Endometrial microvascular endothelial cells (primary cell): ENCODE results near the gene PNKD. TPM values are rescaled to one million over a fixed set of nuclear protein-coding genes. Genes with fewer than 3 reads are reported as not detected.

Source experiments
- in situ Hi-C: cut with HindIII; loops from 2 replicates; pipeline ENCODE4 v1.10.0; 2017; ENCODE audit warnings: low sequenced_read_pairs, low pct_unique_long_range_greater_than_20kb; ENCODE audit errors: inconsistent ontology term
- total RNA-seq: library from RNA; depleted of rRNA; stranded (reverse); fragments of >200 nt; gene quantifications from one replicate; pipeline ENCODE4 v1.2.3, GENCODE V29; 2015; ENCODE audit errors: inconsistent ontology term

The PNKD gene
- total RNA-seq, 1 donor from 2014 or later = 46.5 TPM

DNA sequence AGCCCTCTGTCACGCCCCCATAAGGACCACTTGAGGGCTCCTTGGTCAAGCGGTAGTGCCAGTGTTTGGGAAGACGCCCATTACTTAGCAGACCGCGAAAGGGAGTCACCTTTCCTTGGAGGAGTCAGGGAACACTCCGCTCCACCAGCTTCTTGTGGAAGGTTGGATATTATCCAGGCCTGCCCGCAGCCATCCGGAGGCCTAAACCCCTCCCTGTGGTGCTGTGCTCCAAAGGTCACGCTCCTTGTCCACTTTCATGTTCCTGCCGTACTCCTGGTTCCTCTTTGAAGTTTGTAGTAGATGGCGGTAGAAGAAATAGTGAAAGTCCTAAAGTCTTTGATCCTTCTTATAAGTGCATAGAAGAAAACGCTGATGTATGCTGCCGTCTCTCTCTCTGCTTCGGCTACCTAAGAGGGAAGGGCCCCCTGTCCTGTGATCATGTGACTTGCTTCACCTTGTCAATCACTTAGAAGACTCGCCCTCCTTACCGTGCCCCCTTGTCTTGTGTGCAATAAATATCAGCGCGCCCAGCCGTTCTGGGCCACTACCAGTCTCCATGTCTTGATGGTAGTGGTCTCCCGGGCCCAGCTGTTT is 84.6 kb downstream of the PNKD start:
- in situ Hi-C loops = no loop called here

- in situ Hi-C loops = no loop called here
Observed at GRCh38 chr2:218357236-218358177, 87.2 kb downstream of the PNKD start.

- in situ Hi-C loops = no loop called here
Observed at GRCh38 chr2:218360453-218360852, 90.1 kb downstream of the PNKD start.

GRCh38 chr2:218362606-218363005 is 92.3 kb downstream of the PNKD start:
- in situ Hi-C loops = no loop called here

- in situ Hi-C loops = no loop called here
Observed at GRCh38 chr2:218363736-218364135, 93.4 kb downstream of the PNKD start.

DNA sequence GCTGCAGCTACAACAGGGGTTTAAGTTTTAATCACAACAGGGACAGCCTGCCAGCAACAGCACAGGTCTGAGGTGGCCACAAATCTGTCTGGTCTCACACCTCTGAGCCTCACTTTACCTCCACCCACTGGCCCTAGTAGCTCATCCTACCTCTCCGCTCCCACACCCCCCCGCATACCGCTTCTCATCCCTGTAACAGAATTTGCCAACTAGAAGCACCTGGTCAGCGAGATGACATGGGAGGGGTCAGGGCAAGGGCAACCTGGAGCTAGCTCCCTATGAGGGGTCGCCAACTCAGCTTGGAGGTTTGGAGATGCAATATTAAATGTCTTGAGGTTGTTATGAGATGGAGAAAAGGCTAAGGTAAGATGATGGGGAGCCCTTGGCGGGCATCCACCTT is 93.9 kb downstream of the PNKD start:
- in situ Hi-C loops = no loop called here

GRCh38 chr2:218366621-218367414 is 96.5 kb downstream of the PNKD start:
- in situ Hi-C loops = no loop called here

DNA sequence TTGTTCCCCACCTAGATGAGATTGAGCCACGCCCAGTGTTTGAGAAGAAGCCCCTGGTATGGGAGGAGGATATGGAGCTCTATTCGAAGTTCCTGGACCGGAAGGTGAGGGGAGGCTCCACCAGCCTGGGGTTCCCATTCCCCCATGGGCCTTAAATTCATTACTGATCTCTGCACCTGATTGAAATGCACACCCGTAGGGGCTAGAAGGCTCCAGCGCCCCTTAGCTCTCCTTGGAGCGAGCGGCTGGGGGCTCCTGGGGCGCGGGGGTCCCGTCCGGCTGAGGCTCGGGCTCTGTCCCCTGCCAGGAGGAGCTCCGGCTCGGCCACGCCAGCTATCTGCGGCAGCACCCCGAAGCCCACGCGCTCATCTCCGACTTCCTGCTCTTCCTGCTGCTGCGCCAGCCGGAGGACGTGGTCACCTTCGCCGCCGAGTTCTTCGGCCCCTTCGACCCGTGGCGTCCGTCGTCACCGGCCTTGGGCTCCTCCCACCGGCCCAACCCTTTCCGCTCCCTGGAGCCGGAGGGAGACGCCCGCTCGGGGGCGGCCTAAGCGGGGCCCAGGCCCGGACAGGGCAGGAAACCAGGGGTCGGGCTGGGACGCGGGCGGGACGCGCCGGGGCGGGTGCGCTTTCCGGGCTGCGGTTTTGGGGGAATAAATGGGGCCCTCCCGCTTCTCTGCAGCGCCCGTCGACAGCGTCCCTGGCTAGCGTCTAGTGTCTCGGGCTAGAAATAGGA is 97.3 kb downstream of the PNKD start:
- in situ Hi-C loops = no loop called here

DNA sequence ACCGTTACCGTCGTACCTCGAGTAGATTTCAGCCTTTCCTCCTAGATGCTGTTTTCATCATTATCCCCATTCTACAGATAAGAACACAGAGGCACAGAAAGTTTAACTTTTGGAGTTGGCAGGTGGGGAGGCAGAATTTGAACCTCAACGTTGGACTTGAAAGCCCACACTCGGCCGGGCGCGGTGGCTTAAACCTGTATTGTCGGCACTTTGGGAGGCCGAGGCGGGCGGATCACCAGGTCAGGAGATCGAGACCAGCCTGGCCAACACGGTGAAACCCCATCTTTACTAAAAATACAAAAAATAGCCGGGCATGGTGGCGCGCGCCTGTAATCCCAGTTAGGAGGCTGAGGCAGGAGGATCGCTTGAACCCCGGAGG is 97.8 kb downstream of the PNKD start:
- in situ Hi-C loops = no loop called here

GRCh38 chr2:218368621-218369153 is 98.4 kb downstream of the PNKD start:
- in situ Hi-C loops = no loop called here

- in situ Hi-C loops = no loop called here
Observed at GRCh38 chr2:218369330-218369729, 99.0 kb downstream of the PNKD start.

DNA sequence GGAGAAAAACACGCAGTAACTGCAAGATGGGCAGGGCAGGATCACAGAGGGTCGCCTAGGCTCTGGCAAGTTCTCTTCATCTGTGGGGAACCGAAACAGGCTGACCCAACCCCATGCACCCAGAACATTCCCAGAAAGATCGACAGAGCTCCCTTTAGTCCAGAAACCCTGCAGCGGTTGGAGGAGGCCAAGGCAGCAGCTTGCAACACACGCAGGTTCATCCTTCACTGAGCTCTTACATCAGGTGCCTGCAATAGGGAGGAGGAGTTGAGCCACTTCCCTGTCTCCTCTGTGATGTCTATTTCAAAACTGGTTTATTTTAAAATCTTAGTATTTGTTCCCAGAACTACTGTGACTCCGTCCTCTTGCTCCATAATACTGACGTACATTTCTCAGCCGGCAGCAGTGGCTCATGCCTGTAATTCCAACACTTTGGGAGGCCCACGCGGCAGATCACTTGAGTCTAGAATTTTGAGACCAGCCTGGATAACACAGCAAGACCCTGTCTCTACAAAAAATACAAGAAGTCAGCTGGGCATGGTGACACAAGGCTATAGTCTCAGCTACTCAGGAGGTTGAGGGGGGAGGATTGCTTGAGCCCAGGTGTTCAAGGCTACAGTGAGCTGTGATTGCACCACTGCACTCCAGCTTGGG is 100.2 kb downstream of the PNKD start:
- in situ Hi-C loops = no loop called here

- in situ Hi-C loops = no loop called here
Observed at GRCh38 chr2:218371983-218372350, 101.6 kb downstream of the PNKD start.

GRCh38 chr2:218374795-218375194 is 104.5 kb downstream of the PNKD start:
- in situ Hi-C loops = no loop called here

GRCh38 chr2:218375212-218375611 is 104.9 kb downstream of the PNKD start:
- in situ Hi-C loops = no loop called here

DNA sequence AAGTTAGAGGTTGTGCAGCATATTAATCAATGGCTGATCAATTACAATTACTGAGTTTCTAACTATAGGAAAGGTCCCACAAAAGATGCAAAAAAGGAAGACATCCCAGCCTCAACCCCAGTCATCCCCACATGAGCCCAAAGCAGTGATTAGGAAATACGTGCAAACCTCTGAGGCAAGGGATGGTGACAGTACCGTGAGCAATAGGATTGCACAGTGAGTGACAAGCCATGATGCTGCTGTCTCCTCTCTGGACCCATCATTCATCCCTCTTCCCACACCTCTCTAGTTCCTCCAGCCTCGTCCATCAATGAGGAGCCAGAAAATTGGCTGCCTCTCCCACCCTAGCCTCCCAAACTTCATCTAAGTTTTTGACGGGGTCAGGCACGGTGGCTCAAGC is 107.7 kb downstream of the PNKD start:
- in situ Hi-C loops = no loop called here

DNA sequence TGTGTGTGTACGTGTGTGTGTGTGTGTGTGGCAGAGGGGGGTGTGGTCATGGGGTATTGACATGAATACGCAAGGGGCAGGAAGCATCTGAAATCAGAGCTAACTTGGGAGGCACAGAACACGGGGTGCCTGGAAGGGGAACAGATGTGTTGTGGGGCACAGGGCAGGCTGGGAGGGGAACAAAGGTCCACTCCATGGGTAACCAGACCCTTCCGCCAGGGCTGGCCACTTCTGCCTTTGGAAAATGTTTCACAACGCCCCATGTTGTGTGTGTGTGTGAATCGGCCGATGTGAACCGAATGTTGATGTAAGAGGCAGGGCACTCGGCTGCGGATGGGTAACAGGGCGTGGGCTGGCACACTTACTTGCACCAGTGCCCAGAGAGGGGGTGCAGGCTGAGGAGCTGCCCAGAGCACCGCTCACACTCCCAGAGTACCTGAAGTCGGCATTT is 111.6 kb downstream of the PNKD start, which contains the start of gene SLC11A1:
Gene SLC11A1, plus strand, starts transcription at position 358 of the 451 bp plus-strand sequence. CDS start 96 bp downstream, outside the sequence.
- in situ Hi-C loops = no loop called here

- in situ Hi-C loops = no loop called here
Observed at GRCh38 chr2:218382785-218383184, 112.5 kb downstream of the PNKD start.
